GM12878 (cell line): Measurements from ENCODE around the gene PKP4.

Experiments
- CHD4 ChIP-seq: fragments of 200-600 bp; sonication (generic); IDR thresholded peaks from 2 replicates; pipeline ENCODE4 v1.6.1; 2016; ENCODE audit warnings: mild to moderate bottlenecking
- EZH2 ChIP-seq: IDR thresholded peaks from 2 replicates; pipeline ENCODE4 v1.6.1; 2012; ENCODE audit warnings: low read depth, mild to moderate bottlenecking, control low read depth, inconsistent platforms, low read length, borderline replicate concordance; ENCODE audit not compliant: control insufficient read depth
- JUND ChIP-seq: IDR thresholded peaks from 2 replicates; pipeline ENCODE4 v1.6.1; 2012; ENCODE audit warnings: low read depth, mild to moderate bottlenecking, low read length, improper control_type of control experiment, moderate library complexity
- NRF1 ChIP-seq: conservative IDR thresholded peaks from 2 replicates; pipeline ENCODE4 v1.6.1; 2011; ENCODE audit warnings: mild to moderate bottlenecking, low read depth, low read length, improper control_type of control experiment
- POLR2A ChIP-seq: IDR thresholded peaks from 2 replicates; pipeline ENCODE4 v1.6.1; 2011; ENCODE audit warnings: low read depth, mild to moderate bottlenecking, low read length
- SUZ12 ChIP-seq: fragments of 200-600 bp; sonication (generic); IDR thresholded peaks from one replicate; pipeline ENCODE4 v1.6.1; 2018; ENCODE audit warnings: antibody characterized with exemption, mild to moderate bottlenecking; ENCODE audit not compliant: unreplicated experiment
- TAF1 ChIP-seq: IDR thresholded peaks from 2 replicates; pipeline ENCODE4 v1.6.1; 2011; ENCODE audit warnings: mild to moderate bottlenecking, low read depth, low read length, borderline replicate concordance
- TCF3 ChIP-seq: IDR thresholded peaks from 2 replicates; pipeline ENCODE4 v1.6.1; 2012; ENCODE audit warnings: low read depth, mild to moderate bottlenecking, low read length, borderline replicate concordance; ENCODE audit not compliant: insufficient read depth
- TCF7 ChIP-seq: IDR thresholded peaks from 2 replicates; pipeline ENCODE4 v1.6.1; 2014; ENCODE audit warnings: antibody characterized with exemption, borderline replicate concordance
- ZNF24 ChIP-seq: fragments of 450-650 bp; IDR thresholded peaks from 2 replicates; pipeline ENCODE4 v1.6.1; 2017; ENCODE audit warnings: antibody characterized with exemption, mild to moderate bottlenecking
- TF ChIP-seq, protein P1 (sequence below), 3 experiments: IDR thresholded peaks in 2 of 3; conservative IDR thresholded peaks in 1 of 3; 2 replicates each; pipeline ENCODE4 v1.5.1; 2011; ENCODE audit warnings: low read depth in 3 of 3, low read length in 3 of 3, mild to moderate bottlenecking in 3 of 3, control low read depth in 2 of 3, moderate library complexity in 2 of 3, inconsistent platforms in 1 of 3, mixed read lengths in 1 of 3; ENCODE audit not compliant: control insufficient read depth in 2 of 3, insufficient read depth in 1 of 3; ENCODE audit errors: extremely low read depth in 1 of 3
- TF ChIP-seq, protein P2 (sequence below): IDR thresholded peaks from 2 replicates; pipeline ENCODE4 v1.6.1; 2012; ENCODE audit warnings: mild to moderate bottlenecking, low read depth, low read length
- TF ChIP-seq, protein P3 (sequence below): fragments of 450-650 bp; formaldehyde crosslinking; IDR thresholded peaks from 2 replicates; pipeline ENCODE4 v1.5.0; 2022; ENCODE audit warnings: mild to moderate bottlenecking, missing genetic modification characterization
- TF ChIP-seq, protein P4 (sequence below): fragments of 450-650 bp; formaldehyde crosslinking; IDR thresholded peaks from 2 replicates; pipeline ENCODE4 v1.4.0; 2020; ENCODE audit warnings: mild to moderate bottlenecking, moderate library complexity

DNA sequence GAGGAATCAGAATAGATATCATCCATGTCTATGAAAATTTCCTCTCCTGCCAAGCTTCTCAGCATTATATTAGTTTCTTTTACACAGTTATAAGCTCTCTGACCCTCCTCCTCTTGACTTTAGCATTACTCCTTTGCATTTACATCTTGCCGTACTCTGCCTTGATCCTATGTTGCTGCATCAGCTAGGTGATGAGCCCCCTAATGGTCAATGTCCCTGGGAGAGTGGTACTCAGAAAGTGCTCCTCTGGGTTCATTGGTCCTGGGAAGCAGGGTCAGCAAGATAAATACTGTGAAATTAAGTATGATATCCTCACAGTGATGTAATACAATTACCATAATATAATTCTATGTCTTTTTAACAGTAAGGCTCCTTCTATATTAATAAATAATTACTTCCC lies 74.1 kb downstream of the PKP4 start:
- no peak for TF ChIP-seq NRF1
- no peak for TF ChIP-seq TAF1
- TF ChIP-seq, protein P1, sequence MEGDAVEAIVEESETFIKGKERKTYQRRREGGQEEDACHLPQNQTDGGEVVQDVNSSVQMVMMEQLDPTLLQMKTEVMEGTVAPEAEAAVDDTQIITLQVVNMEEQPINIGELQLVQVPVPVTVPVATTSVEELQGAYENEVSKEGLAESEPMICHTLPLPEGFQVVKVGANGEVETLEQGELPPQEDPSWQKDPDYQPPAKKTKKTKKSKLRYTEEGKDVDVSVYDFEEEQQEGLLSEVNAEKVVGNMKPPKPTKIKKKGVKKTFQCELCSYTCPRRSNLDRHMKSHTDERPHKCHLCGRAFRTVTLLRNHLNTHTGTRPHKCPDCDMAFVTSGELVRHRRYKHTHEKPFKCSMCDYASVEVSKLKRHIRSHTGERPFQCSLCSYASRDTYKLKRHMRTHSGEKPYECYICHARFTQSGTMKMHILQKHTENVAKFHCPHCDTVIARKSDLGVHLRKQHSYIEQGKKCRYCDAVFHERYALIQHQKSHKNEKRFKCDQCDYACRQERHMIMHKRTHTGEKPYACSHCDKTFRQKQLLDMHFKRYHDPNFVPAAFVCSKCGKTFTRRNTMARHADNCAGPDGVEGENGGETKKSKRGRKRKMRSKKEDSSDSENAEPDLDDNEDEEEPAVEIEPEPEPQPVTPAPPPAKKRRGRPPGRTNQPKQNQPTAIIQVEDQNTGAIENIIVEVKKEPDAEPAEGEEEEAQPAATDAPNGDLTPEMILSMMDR (IDR thresholded peaks at IDR 0.05 in 2 of 3, conservative IDR thresholded peaks at IDR 0.05 in 1 of 3; ENCODE audit: control insufficient read depth in 2 of 3, extremely low read depth in 1 of 3, insufficient read depth in 1 of 3, low read depth in 3 of 3, low read length in 3 of 3): no peak
- no peak for TF ChIP-seq CHD4
- TF ChIP-seq, protein P2, sequence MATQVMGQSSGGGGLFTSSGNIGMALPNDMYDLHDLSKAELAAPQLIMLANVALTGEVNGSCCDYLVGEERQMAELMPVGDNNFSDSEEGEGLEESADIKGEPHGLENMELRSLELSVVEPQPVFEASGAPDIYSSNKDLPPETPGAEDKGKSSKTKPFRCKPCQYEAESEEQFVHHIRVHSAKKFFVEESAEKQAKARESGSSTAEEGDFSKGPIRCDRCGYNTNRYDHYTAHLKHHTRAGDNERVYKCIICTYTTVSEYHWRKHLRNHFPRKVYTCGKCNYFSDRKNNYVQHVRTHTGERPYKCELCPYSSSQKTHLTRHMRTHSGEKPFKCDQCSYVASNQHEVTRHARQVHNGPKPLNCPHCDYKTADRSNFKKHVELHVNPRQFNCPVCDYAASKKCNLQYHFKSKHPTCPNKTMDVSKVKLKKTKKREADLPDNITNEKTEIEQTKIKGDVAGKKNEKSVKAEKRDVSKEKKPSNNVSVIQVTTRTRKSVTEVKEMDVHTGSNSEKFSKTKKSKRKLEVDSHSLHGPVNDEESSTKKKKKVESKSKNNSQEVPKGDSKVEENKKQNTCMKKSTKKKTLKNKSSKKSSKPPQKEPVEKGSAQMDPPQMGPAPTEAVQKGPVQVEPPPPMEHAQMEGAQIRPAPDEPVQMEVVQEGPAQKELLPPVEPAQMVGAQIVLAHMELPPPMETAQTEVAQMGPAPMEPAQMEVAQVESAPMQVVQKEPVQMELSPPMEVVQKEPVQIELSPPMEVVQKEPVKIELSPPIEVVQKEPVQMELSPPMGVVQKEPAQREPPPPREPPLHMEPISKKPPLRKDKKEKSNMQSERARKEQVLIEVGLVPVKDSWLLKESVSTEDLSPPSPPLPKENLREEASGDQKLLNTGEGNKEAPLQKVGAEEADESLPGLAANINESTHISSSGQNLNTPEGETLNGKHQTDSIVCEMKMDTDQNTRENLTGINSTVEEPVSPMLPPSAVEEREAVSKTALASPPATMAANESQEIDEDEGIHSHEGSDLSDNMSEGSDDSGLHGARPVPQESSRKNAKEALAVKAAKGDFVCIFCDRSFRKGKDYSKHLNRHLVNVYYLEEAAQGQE: no peak
- TF ChIP-seq ZNF24: no peak
- TF ChIP-seq TCF7: no peak
- TF ChIP-seq SUZ12: no peak
- no peak for TF ChIP-seq POLR2A
- TF ChIP-seq JUND: no peak
- no peak for TF ChIP-seq TCF3
- TF ChIP-seq, protein P3, sequence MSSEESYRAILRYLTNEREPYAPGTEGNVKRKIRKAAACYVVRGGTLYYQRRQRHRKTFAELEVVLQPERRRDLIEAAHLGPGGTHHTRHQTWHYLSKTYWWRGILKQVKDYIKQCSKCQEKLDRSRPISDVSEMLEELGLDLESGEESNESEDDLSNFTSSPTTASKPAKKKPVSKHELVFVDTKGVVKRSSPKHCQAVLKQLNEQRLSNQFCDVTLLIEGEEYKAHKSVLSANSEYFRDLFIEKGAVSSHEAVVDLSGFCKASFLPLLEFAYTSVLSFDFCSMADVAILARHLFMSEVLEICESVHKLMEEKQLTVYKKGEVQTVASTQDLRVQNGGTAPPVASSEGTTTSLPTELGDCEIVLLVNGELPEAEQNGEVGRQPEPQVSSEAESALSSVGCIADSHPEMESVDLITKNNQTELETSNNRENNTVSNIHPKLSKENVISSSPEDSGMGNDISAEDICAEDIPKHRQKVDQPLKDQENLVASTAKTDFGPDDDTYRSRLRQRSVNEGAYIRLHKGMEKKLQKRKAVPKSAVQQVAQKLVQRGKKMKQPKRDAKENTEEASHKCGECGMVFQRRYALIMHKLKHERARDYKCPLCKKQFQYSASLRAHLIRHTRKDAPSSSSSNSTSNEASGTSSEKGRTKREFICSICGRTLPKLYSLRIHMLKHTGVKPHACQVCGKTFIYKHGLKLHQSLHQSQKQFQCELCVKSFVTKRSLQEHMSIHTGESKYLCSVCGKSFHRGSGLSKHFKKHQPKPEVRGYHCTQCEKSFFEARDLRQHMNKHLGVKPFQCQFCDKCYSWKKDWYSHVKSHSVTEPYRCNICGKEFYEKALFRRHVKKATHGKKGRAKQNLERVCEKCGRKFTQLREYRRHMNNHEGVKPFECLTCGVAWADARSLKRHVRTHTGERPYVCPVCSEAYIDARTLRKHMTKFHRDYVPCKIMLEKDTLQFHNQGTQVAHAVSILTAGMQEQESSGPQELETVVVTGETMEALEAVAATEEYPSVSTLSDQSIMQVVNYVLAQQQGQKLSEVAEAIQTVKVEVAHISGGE (CRISPR knock-in tag): no peak
- TF ChIP-seq, protein P4, sequence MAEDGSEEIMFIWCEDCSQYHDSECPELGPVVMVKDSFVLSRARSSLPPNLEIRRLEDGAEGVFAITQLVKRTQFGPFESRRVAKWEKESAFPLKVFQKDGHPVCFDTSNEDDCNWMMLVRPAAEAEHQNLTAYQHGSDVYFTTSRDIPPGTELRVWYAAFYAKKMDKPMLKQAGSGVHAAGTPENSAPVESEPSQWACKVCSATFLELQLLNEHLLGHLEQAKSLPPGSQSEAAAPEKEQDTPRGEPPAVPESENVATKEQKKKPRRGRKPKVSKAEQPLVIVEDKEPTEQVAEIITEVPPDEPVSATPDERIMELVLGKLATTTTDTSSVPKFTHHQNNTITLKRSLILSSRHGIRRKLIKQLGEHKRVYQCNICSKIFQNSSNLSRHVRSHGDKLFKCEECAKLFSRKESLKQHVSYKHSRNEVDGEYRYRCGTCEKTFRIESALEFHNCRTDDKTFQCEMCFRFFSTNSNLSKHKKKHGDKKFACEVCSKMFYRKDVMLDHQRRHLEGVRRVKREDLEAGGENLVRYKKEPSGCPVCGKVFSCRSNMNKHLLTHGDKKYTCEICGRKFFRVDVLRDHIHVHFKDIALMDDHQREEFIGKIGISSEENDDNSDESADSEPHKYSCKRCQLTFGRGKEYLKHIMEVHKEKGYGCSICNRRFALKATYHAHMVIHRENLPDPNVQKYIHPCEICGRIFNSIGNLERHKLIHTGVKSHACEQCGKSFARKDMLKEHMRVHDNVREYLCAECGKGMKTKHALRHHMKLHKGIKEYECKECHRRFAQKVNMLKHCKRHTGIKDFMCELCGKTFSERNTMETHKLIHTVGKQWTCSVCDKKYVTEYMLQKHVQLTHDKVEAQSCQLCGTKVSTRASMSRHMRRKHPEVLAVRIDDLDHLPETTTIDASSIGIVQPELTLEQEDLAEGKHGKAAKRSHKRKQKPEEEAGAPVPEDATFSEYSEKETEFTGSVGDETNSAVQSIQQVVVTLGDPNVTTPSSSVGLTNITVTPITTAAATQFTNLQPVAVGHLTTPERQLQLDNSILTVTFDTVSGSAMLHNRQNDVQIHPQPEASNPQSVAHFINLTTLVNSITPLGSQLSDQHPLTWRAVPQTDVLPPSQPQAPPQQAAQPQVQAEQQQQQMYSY (CRISPR knock-in tag): no peak
- TF ChIP-seq EZH2: no peak
